MCF 10A (cell line): ENCODE results near the gene NFIX. TPM values are rescaled to one million over a fixed set of nuclear protein-coding genes. Genes with fewer than 3 reads are reported as not detected.

Source experiments
- BruUV-seq: library from RNA; stranded (reverse); fragments of 400-500 nt; replicated peaks from 2 replicates; lab custom pipeline; 2021; lab: Mats Ljungman, UMichigan
- CTCF ChIA-PET: fragments of 300-600 bp; sonication (Branson Sonifier 250); formaldehyde crosslinking; extraction: SDS; loops from one replicate; lab custom pipeline; 2021; ENCODE audit warnings: antibody characterized with exemption, inconsistent platforms; lab: Yijun Ruan, JAX
- POLR2A ChIA-PET: fragments of 300-600, 350-650 bp; sonication (Branson Sonifier 250); formaldehyde crosslinking; extraction: SDS; loops from one replicate; lab custom pipeline; 2020; ENCODE audit warnings: antibody characterized with exemption, inconsistent platforms; lab: Yijun Ruan, JAX
- DNase-seq: peaks from one replicate; pipeline ENCODE4 v3.0.0-alpha.2; 2018; ENCODE audit not compliant: unreplicated experiment
- H3K27ac Mint-ChIP-seq: one replicate; pipeline ENCODE4 v1.8.0; 2022; ENCODE audit warnings: mild to moderate bottlenecking, low read depth, mixed read lengths; ENCODE audit not compliant: unreplicated experiment
- H3K27me3 Mint-ChIP-seq: one replicate; pipeline ENCODE4 v1.8.0; 2022; ENCODE audit warnings: mixed read lengths; ENCODE audit not compliant: insufficient read depth, unreplicated experiment
- H3K36me3 Mint-ChIP-seq: one replicate; pipeline ENCODE4 v1.8.0; 2022; ENCODE audit warnings: mild to moderate bottlenecking, moderate library complexity, mixed read lengths; ENCODE audit not compliant: insufficient read depth, unreplicated experiment
- H3K4me1 Mint-ChIP-seq: one replicate; pipeline ENCODE4 v1.8.0; 2022; ENCODE audit warnings: mixed read lengths; ENCODE audit not compliant: insufficient read depth, unreplicated experiment
- H3K4me3 Mint-ChIP-seq: one replicate; pipeline ENCODE4 v1.8.0; 2022; ENCODE audit warnings: mild to moderate bottlenecking, moderate library complexity, mixed read lengths; ENCODE audit not compliant: unreplicated experiment
- H3K9me3 Mint-ChIP-seq: one replicate; pipeline ENCODE4 v1.8.0; 2022; ENCODE audit warnings: mixed read lengths; ENCODE audit not compliant: unreplicated experiment
- CTCF ChIP-seq: fragments of 200-600 bp; IDR thresholded peaks from one replicate; pipeline ENCODE4 v1.8.0; 2022; ENCODE audit warnings: antibody characterized with exemption, mild to moderate bottlenecking; ENCODE audit not compliant: unreplicated experiment
- intact Hi-C: fragments of 100-400 bp; cut with micrococcal nuclease; formaldehyde crosslinking; loops from 2 replicates; pipeline ENCODE4 v1.14.1; 2022
- total RNA-seq: library from RNA; stranded (reverse); gene quantifications from 2 replicates; pipeline ENCODE4 v1.2.3, GENCODE V29; 2022

NFIX gene
- total RNA-seq, 1 experiment from 2014 or later: 27.2 TPM

GRCh38 chr19:13134626-13135025 lies 139.4 kb downstream of the NFIX start:
- no peak for DNase-seq
- BruUV-seq: no TSS peak
- H3K36me3 Mint-ChIP-seq: peaks cover 57% of the 10 kb centered on the region
- intact Hi-C loops: no loop called here
- H3K27ac Mint-ChIP-seq: no peak overlapping the region
- no peaks in the 10 kb centered on the region for H3K9me3 Mint-ChIP-seq
- ChIA-PET CTCF (interaction anchor here (1.0 to 1.2 kb wide), 2 partner anchors 41 to 157 kb away, joined by 3 read pairs; no protein-coding TSS in a partner anchor), POLR2A (no interaction called here)
- no peak for TF ChIP-seq CTCF
- no peaks in the 10 kb centered on the region for H3K4me1 Mint-ChIP-seq
- no peaks in the 10 kb centered on the region for H3K27me3 Mint-ChIP-seq
- H3K4me3 Mint-ChIP-seq: no peak overlapping the region

GRCh38 chr19:13135068-13136062 lies 140.1 kb downstream of the NFIX start:
- Mint-ChIP-seq H3K4me1 (no peaks in the 10 kb centered on the region), H3K27me3 (no peaks in the 10 kb centered on the region), H3K9me3 (no peaks in the 10 kb centered on the region), H3K27ac (no peak overlapping the region), H3K4me3 (no peak overlapping the region), H3K36me3 (peaks cover 55% of the 10 kb centered on the region)
- no peak for TF ChIP-seq CTCF
- DNase-seq: no peak
- BruUV-seq: no TSS peak
- intact Hi-C loops: no loop called here
- ChIA-PET CTCF (interaction anchor here (0.8 to 1.2 kb wide), 3 partner anchors 20 to 158 kb away, joined by 3 read pairs; no protein-coding TSS in a partner anchor), POLR2A (no interaction called here)

- no peak overlapping the region for H3K27ac Mint-ChIP-seq
- no peaks in the 10 kb centered on the region for H3K4me1 Mint-ChIP-seq
- ChIA-PET POLR2A (interaction anchor here (1.0 kb wide), 1 partner anchor 20 kb away, joined by 3 read pairs; the partner anchor contains the start of gene NACC1), CTCF (interaction anchor here (0.6 kb wide), 1 partner anchor 141 kb away, joined by 3 read pairs; no protein-coding TSS in a partner anchor)
- BruUV-seq: no TSS peak
- H3K27me3 Mint-ChIP-seq: no peaks in the 10 kb centered on the region
- H3K9me3 Mint-ChIP-seq: no peaks in the 10 kb centered on the region
- TF ChIP-seq CTCF: no peak
- peaks cover 60% of the 10 kb centered on the region for H3K36me3 Mint-ChIP-seq
- intact Hi-C loops: no loop called here
- DNase-seq: no peak
- H3K4me3 Mint-ChIP-seq: no peak overlapping the region
Measured at GRCh38 chr19:13137290-13137794, 142.1 kb downstream of the NFIX start.
